Measurements from ENCODE around the gene NHSL2. TPM values are rescaled to one million over a fixed set of nuclear protein-coding genes. Genes with fewer than 3 reads are reported as not detected.
"Not testable (repeated sequence)": the region's sequence is repeated elsewhere in the genome, so short reads cannot be mapped to it uniquely, and the experiment has no call there.

NHSL2 gene
- total RNA-seq, 1 donor from 2014 or later, result 4.0 TPM

- no peak overlapping the region for H3K4me3 Mint-ChIP-seq
These were observed 254.9 kb downstream of the NHSL2 start for GRCh38 chrX:72165551-72165950.

GRCh38 chrX:72169008-72169728 is 258.5 kb downstream of the NHSL2 start:
- Histone ChIP-seq H3K36me3 (no peaks in the 10 kb centered on the region), H3K79me2 (ENCODE audit: low read depth) (no peaks in the 10 kb centered on the region), H3F3A (ENCODE audit: low read depth) (no peaks in the 10 kb centered on the region), H3K9me3 (ENCODE audit: low read depth) (no peaks in the 10 kb centered on the region), H3K27me3 (no peaks in the 10 kb centered on the region), H3K27ac (no peak overlapping the region), H2AFZ (replicated peaks) (peak overlapping the region; percentile 22), H3K4me3 (no peak overlapping the region), H3K9ac (no peak overlapping the region), H3K4me1 (no peaks in the 10 kb centered on the region), H4K20me1 (ENCODE audit: low read depth) (no peaks in the 10 kb centered on the region), H3K4me2 (no peak overlapping the region)
- Mint-ChIP-seq H3K27ac (no peak overlapping the region), H3K36me3 (no peaks in the 10 kb centered on the region), H3K4me1 (no peaks in the 10 kb centered on the region), H3K9me3 (no peaks in the 10 kb centered on the region), H3K4me3 (no peak overlapping the region), H3K27me3 (ENCODE audit: insufficient read depth, low read depth) (peaks cover 2% of the 10 kb centered on the region)
- TF ChIP-seq CTCF (IDR thresholded peaks at IDR 0.05), result no peak
- no peak for TF ChIP-seq EZH2 (IDR thresholded peaks at IDR 0.05)
- no peak for TF ChIP-seq EZH2phosphoT487 (IDR thresholded peaks at IDR 0.05)
- DNase-seq (ENCODE audit: low spot score), result no peak

More at GRCh38 chrX:72165551-72165950, 254.9 kb downstream of the NHSL2 start:
- no peaks in the 10 kb centered on the region for H3K9me3 ChIP-seq (ENCODE audit: low read depth)
- H3K9ac ChIP-seq, result no peak overlapping the region
- no peak overlapping the region for H3K4me2 ChIP-seq
- no peak overlapping the region for H2AFZ ChIP-seq (replicated peaks)
- TF ChIP-seq EZH2 (IDR thresholded peaks at IDR 0.05) (no peak), CTCF (IDR thresholded peaks at IDR 0.05) (no peak), EZH2phosphoT487 (IDR thresholded peaks at IDR 0.05) (no peak)
- no peak overlapping the region for H3K27ac ChIP-seq
- no peaks in the 10 kb centered on the region for H3K79me2 ChIP-seq (ENCODE audit: low read depth)
- no peaks in the 10 kb centered on the region for H3K27me3 ChIP-seq
- no peaks in the 10 kb centered on the region for H3F3A ChIP-seq (ENCODE audit: low read depth)
- H3K9me3 Mint-ChIP-seq, result peaks cover 8% of the 10 kb centered on the region
- no peaks in the 10 kb centered on the region for H3K4me1 ChIP-seq
- H4K20me1 ChIP-seq (ENCODE audit: low read depth), result no peaks in the 10 kb centered on the region
- no peaks in the 10 kb centered on the region for H3K4me1 Mint-ChIP-seq
- no peak overlapping the region for H3K27ac Mint-ChIP-seq
- no peak for DNase-seq (ENCODE audit: low spot score)
- H3K27me3 Mint-ChIP-seq (ENCODE audit: insufficient read depth, low read depth), result peaks cover 2% of the 10 kb centered on the region
- H3K36me3 ChIP-seq, result no peaks in the 10 kb centered on the region
- H3K4me3 ChIP-seq, result no peak overlapping the region
- no peaks in the 10 kb centered on the region for H3K36me3 Mint-ChIP-seq

GRCh38 chrX:72176289-72176688 is 265.6 kb downstream of the NHSL2 start:
- not testable (repeated sequence) for H4K20me1 ChIP-seq (ENCODE audit: low read depth); H3K4me1 ChIP-seq; H3K36me3 ChIP-seq; H3K36me3 Mint-ChIP-seq; DNase-seq (ENCODE audit: low spot score); H3K27ac ChIP-seq; H2AFZ ChIP-seq (replicated peaks); H3K27ac Mint-ChIP-seq; H3K27me3 ChIP-seq; H3K27me3 Mint-ChIP-seq (ENCODE audit: insufficient read depth, low read depth); H3K79me2 ChIP-seq (ENCODE audit: low read depth); H3K4me3 Mint-ChIP-seq; H3K4me2 ChIP-seq; H3K4me3 ChIP-seq; H3K9me3 ChIP-seq (ENCODE audit: low read depth); H3K9ac ChIP-seq; H3K4me1 Mint-ChIP-seq; H3F3A ChIP-seq (ENCODE audit: low read depth)
- peaks cover 21% of the 10 kb centered on the region for H3K9me3 Mint-ChIP-seq

- Histone ChIP-seq H3K27ac (no peak overlapping the region), H3K4me2 (no peak overlapping the region), H3K9ac (no peak overlapping the region), H3K36me3 (no peaks in the 10 kb centered on the region), H3K4me3 (no peak overlapping the region), H3F3A (ENCODE audit: low read depth) (peaks cover 7% of the 10 kb centered on the region), H3K9me3 (ENCODE audit: low read depth) (peaks cover 3% of the 10 kb centered on the region), H4K20me1 (ENCODE audit: low read depth) (no peaks in the 10 kb centered on the region), H3K27me3 (no peaks in the 10 kb centered on the region), H2AFZ (replicated peaks) (no peak overlapping the region), H3K4me1 (peaks cover 4% of the 10 kb centered on the region), H3K79me2 (ENCODE audit: low read depth) (peaks cover 4% of the 10 kb centered on the region)
- peaks cover 2% of the 10 kb centered on the region for H3K36me3 Mint-ChIP-seq
- H3K4me1 Mint-ChIP-seq, result peaks cover 5% of the 10 kb centered on the region
- no peaks in the 10 kb centered on the region for H3K27me3 Mint-ChIP-seq (ENCODE audit: insufficient read depth, low read depth)
- H3K9me3 Mint-ChIP-seq, result peaks cover 21% of the 10 kb centered on the region
- H3K4me3 Mint-ChIP-seq, result no peak overlapping the region
- TF ChIP-seq CTCF (IDR thresholded peaks at IDR 0.05) (no peak), EZH2 (IDR thresholded peaks at IDR 0.05) (no peak), EZH2phosphoT487 (IDR thresholded peaks at IDR 0.05) (no peak)
- DNase-seq (ENCODE audit: low spot score), result no peak
- no peak overlapping the region for H3K27ac Mint-ChIP-seq
These were observed 266.3 kb downstream of the NHSL2 start for GRCh38 chrX:72176981-72177380.
